WTC11 (cell line): ENCODE data around the gene SLC22A7.

Source experiments
- AR ChIP-seq: fragments of 250-450 bp; sonication (Bioruptor Pico); IDR thresholded peaks from 2 replicates; pipeline ENCODE4 v1.9.0; 2021; ENCODE audit warnings: mild to moderate bottlenecking
- ATF1 ChIP-seq: sonication (generic); formaldehyde crosslinking; IDR thresholded peaks from 2 replicates; pipeline ENCODE4 v1.8.1; 2023; ENCODE audit warnings: mild to moderate bottlenecking, moderate library complexity, missing genetic modification reagents
- CREB1 ChIP-seq: sonication (generic); formaldehyde crosslinking; IDR thresholded peaks from 2 replicates; pipeline ENCODE4 v1.8.0; 2023; ENCODE audit warnings: mild to moderate bottlenecking, missing genetic modification reagents
- CREM ChIP-seq: sonication (generic); formaldehyde crosslinking; IDR thresholded peaks from 2 replicates; pipeline ENCODE4 v1.8.1; 2022; ENCODE audit warnings: mild to moderate bottlenecking, missing genetic modification reagents, moderate library complexity
- KAT7 ChIP-seq: sonication (generic); formaldehyde crosslinking; IDR thresholded peaks from 2 replicates; pipeline ENCODE4 v1.8.1; 2023; ENCODE audit warnings: missing genetic modification reagents, mild to moderate bottlenecking, borderline replicate concordance
- TEAD1 ChIP-seq: sonication (generic); formaldehyde crosslinking; IDR thresholded peaks from 2 replicates; pipeline ENCODE4 v1.8.0; 2022; ENCODE audit warnings: mild to moderate bottlenecking, missing genetic modification reagents
- ZBTB21 ChIP-seq: sonication (generic); formaldehyde crosslinking; IDR thresholded peaks from 2 replicates; pipeline ENCODE4 v1.8.1; 2023; ENCODE audit warnings: mild to moderate bottlenecking, missing genetic modification reagents, borderline replicate concordance
- ZNF232 ChIP-seq: sonication (generic); formaldehyde crosslinking; IDR thresholded peaks from 2 replicates; pipeline ENCODE4 v1.8.0; 2022; ENCODE audit warnings: mild to moderate bottlenecking, missing genetic modification reagents
- TF ChIP-seq, protein P1 (sequence below): fragments of 200-600 bp; IDR thresholded peaks from 2 replicates; pipeline ENCODE4 v1.8.0; 2022; ENCODE audit warnings: antibody characterized with exemption
- TF ChIP-seq, protein P2 (sequence below): sonication (generic); formaldehyde crosslinking; conservative IDR thresholded peaks from 2 replicates; pipeline ENCODE4 v1.8.1; 2022; ENCODE audit warnings: mild to moderate bottlenecking, missing genetic modification reagents

DNA sequence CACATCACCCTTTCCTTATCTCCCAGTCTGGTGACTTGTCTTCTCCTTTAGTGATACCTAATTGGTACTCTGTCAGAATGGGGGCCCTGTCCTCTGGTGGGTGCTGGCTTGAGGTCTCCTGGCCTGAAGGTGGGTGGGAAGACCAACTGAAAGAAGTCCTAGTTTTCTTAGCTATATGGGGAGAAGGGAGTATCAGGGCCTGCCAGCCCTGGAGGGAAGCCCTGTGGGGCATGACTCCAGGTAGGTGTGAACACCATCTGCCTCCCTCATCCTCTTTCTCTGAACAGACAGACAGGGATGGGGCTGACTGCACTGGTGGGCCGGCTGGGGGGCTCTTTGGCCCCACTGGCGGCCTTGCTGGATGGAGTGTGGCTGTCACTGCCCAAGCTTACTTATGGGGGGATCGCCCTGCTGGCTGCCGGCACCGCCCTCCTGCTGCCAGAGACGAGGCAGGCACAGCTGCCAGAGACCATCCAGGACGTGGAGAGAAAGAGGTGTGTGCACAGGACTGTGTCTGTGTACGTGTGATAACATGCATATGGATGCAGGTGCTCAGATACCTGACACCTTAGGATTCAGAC, 5.8 kb downstream of the SLC22A7 start:
- TF ChIP-seq TEAD1 (CRISPR knock-in tag) = no peak
- TF ChIP-seq, protein P1, sequence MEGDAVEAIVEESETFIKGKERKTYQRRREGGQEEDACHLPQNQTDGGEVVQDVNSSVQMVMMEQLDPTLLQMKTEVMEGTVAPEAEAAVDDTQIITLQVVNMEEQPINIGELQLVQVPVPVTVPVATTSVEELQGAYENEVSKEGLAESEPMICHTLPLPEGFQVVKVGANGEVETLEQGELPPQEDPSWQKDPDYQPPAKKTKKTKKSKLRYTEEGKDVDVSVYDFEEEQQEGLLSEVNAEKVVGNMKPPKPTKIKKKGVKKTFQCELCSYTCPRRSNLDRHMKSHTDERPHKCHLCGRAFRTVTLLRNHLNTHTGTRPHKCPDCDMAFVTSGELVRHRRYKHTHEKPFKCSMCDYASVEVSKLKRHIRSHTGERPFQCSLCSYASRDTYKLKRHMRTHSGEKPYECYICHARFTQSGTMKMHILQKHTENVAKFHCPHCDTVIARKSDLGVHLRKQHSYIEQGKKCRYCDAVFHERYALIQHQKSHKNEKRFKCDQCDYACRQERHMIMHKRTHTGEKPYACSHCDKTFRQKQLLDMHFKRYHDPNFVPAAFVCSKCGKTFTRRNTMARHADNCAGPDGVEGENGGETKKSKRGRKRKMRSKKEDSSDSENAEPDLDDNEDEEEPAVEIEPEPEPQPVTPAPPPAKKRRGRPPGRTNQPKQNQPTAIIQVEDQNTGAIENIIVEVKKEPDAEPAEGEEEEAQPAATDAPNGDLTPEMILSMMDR = no peak
- no peak for TF ChIP-seq ZBTB21 (CRISPR knock-in tag)
- TF ChIP-seq KAT7 (CRISPR knock-in tag) = no peak
- TF ChIP-seq CREM (CRISPR knock-in tag) = no peak
- TF ChIP-seq, protein P2, sequence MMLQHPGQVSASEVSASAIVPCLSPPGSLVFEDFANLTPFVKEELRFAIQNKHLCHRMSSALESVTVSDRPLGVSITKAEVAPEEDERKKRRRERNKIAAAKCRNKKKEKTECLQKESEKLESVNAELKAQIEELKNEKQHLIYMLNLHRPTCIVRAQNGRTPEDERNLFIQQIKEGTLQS (CRISPR knock-in tag) = no peak
- no peak for TF ChIP-seq ATF1 (CRISPR knock-in tag)
- no peak for TF ChIP-seq CREB1 (CRISPR knock-in tag)
- no peak for TF ChIP-seq AR
- no peak for TF ChIP-seq ZNF232 (CRISPR knock-in tag)
